NCI-H187 (cell line): ENCODE measurements around the gene ITIH5.

Source experiments
- DNase-seq, 2 experiments: peaks; one replicate each; lab custom pipeline; 2025; lab: John Stamatoyannopoulos, UW

ITIH5 gene

GRCh38 chr10:7547206-7547605, 119.6 kb downstream of the ITIH5 start:
- no peak for DNase-seq

GRCh38 chr10:7546385-7546967, 120.3 kb downstream of the ITIH5 start:
- DNase-seq: no peak

- DNase-seq: no peak
Observed at GRCh38 chr10:7545792-7546191, 121.0 kb downstream of the ITIH5 start.

- DNase-seq: no peak
Observed at GRCh38 chr10:7545261-7545660, 121.5 kb downstream of the ITIH5 start.

DNA sequence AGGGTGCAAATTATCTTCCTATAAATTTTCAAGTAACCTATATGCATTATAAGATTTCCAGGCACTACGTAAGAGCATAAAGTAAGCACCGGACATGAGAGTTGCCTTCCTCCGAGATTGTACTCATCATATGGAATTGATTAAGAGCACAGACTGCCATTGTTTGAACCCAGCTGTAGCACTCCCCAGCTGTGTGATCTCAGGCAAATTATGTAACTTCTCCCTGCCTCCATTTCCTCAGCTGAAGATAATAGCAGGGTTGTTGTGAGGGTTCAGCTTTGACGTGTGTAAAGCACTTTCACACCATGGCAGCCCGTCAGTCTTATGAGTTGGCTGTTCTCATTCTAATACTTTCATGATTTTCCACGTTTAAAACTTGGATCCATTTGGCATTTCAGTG, 122.6 kb downstream of the ITIH5 start:
- DNase-seq: no peak

- DNase-seq: no peak
Observed at GRCh38 chr10:7542189-7542914, 124.4 kb downstream of the ITIH5 start.

DNA sequence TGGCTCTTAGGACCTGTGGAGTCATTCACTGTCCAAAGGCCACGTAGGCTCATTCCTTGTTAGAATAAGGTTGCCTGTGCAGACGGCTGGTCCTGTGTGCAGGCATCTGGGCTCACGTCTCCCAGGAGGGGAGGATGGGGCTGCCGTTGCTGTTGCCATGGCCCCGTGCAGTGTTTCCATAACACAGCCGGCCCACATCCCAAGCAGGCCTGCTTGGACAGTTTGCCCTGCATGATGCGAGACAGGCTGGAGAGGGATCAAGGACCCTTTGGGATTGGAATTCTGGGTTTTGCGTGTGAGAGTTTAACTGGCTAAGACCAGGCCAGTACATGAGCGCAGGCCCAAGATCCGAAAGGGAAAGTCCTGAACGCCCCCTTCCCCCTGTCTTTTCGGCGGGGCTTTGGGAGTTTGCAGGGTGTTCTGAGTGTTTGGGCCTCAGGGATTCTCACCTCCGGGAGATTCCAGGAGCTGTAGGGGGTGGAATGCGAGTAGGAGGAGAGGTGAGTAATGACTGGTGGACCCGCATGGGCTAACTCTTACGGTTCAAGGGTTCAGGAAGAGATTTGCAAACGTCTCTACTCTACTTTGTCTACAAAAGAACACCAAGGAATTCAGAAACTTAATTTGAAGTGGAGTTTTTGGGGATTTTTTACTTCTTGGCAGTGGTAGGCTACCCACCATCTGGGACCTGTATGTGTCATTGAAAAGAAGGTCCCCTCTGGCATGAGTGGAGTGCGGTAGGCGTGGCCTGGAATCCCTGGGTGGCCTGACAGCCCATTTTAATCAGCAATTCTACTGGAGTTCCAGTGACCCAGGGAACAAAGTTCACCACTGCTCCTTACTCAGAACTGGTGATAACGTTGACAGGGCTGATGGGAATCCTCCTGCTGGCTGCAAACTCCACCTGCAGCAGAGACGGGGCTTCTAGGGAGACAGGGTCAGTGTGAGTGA, 125.4 kb downstream of the ITIH5 start:
- DNase-seq: no peak

DNA sequence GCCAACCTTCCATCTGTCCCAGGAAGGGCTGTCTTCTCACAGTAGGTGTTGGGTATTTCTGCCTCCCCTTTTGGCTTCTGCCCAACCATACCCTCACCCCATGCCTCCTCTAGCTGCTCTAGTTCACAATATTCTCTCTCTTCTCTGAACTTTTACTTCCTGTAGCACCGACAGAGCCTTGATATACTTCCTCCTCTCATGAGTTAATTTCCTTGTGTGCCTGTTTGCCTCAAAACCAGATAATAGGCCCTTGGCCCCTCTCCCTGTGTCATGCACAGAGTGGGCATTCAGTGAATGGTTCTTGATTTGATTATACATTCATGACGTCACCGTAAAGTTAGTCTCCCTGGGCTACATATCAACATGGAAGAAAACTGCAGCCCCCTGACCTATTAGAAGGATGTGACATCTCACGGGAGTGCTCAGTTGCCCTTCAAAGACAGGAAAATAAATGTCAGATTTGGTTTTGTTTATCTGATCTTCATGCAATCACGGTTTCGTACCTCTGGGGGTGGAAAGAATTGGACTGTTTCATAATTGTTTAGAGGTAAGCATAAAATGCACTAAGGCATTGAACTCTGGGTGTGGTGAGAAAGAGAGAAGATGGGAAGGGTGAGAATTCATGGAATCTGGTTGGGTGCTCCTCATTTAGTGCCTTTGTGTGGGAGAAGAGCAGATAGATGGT, 127.7 kb downstream of the ITIH5 start:
- DNase-seq: no peak

DNA sequence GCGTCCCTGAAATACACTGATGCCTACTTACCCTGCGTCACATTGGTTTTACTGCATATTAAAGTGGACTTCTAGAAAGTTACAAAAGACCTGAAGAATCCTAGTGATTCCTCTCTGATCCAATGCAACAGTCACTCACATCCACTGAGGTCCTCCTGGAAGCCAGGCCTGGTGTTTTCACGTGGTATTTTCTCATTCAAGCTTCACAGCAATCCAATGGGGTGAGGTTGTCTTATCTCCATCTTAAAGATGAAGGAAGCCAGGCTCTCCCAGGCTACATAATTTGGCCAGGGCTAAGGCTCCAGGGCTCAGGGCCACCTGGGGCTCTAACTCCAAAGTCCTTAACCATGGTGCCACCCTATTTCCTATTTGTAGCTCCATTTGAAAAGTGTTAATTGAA, 129.6 kb downstream of the ITIH5 start:
- DNase-seq: no peak

DNA sequence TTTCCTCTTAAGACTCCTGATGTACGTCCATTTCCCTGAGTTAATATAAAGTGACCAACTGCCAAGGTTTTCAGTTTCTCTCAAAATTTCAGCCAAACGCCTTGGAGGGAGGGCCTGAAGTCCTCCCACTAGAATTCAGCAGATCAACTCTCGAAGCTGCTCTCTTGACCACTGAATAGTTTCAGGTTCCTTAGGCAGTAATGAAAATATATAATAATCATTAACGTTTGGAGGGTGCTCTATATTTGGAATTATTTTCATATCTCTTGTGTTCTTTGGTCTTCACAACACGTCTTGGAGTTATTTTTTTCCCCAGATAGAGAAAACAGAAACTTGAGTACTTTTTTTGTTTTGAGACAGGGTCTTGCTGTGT, 132.3 kb downstream of the ITIH5 start:
- no peak for DNase-seq

GRCh38 chr10:7533657-7534479, 132.9 kb downstream of the ITIH5 start:
- no peak for DNase-seq

GRCh38 chr10:7532723-7533498, 133.9 kb downstream of the ITIH5 start:
- no peak for DNase-seq

DNA sequence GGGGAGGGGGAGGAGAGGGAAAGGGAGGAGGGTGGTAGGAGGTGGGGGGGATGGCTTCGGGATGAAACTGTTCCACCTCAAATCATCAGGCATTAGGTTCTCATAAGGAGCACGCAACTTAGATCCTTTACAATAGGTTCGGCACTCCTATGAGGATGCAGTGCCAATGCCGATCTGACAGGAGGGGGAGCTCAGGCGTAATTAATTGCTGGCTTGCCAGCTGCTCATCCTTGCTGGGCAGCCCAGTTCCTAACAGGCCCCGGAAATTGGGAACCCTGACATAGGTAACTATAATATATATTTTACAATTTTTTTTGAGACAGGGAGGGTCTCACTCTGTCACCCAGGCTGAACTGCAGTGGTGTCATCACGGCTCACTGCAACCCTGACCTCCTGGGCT, 137.1 kb downstream of the ITIH5 start:
- no peak for DNase-seq

- no peak for DNase-seq
Observed at GRCh38 chr10:7527468-7527867, 139.3 kb downstream of the ITIH5 start.

DNA sequence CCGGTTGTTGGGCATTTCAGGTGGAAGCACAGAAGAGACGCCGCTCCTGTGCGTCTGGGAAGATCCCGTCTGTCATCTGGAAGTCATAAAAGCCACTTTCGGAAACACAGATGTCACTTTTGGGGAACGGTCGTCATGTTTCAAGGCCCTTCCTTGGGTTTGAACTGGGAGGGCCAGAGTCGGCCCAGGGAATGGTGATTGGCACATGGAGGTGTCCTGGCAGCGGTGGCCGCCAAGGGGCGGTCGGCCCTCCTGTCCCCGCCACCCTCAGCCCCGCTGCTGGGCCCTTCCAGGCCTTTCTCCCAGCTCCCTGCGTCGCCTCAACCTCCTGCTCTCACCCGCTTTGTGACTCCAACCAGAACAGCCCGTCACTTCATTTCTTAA, 140.8 kb downstream of the ITIH5 start:
- DNase-seq: no peak

DNA sequence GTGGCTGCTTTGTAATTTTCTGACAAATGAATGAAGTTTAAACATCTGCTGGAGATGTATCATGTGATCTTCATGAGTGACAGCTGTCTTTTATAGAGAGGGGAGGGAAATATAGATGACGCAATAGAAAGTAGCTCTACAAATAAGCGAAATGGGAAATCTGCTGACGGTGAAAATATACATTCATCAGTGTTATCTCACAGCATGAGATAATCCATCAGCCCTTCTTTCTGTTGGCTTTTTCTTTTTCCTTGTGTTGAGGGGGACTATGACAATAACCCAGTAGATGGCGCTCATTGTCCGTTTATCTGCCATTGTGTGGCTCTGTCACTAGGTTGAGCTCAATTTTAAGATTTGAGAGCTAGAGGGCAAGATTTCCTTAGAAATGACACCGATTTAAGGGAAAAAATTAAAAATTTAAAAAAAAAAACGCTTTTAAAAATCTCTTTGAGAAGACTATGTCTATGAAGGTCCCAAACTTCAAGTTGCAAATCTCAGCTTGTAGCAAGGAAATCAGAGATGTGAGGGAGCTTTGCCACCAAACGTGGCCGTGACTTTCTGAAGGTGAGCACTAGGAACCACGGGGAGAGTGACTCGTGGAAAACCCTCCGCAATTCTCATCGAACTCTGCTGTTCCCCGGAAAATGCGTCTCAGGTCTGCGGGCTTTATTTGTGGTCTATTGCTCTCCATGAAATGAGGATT, 141.3 kb downstream of the ITIH5 start:
- no peak for DNase-seq

- DNase-seq: no peak
Observed at GRCh38 chr10:7523656-7524055, 143.1 kb downstream of the ITIH5 start.

GRCh38 chr10:7520507-7521485, 146.0 kb downstream of the ITIH5 start:
- DNase-seq: no peak

DNA sequence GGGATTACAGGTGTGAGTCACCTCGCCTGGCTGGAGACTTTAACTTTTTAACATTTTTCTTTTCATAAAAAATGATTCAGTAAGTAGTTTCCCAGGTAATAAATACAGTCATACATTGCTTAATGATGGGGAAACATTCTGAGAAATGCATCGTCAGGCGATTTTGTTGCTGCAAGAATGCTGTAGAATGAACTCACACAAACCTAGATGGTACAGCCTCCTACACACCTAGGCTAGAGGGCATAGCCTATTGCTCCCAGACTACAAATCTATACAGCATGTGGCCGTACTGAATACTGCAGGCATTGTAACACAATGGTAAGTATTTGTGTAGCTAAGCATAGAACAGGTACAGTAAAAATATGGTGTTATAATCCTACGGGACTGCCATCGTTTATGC, 147.4 kb downstream of the ITIH5 start:
- no peak for DNase-seq
